SK-N-SH treated with all-trans-retinoic acid at 6 μM for 48 hours (cell line): ENCODE measurements around the gene PLPP1.

Source experiments
- BACH2 ChIP-seq: fragments of 250-450 bp; sonication (Bioruptor Pico); IDR thresholded peaks from 2 replicates; pipeline ENCODE4 v1.9.0; 2021; ENCODE audit warnings: mild to moderate bottlenecking, borderline replicate concordance
- ESRRG ChIP-seq: fragments of 250-450 bp; sonication (Bioruptor Pico); IDR thresholded peaks from 2 replicates; pipeline ENCODE4 v1.6.1; 2021; ENCODE audit warnings: mild to moderate bottlenecking
- GLIS3 ChIP-seq: fragments of 250-450 bp; sonication (Bioruptor Pico); IDR thresholded peaks from 2 replicates; pipeline ENCODE4 v1.5.0; 2020; ENCODE audit warnings: mild to moderate bottlenecking, moderate library complexity
- ISL1 ChIP-seq: fragments of 250-450 bp; sonication (Bioruptor Pico); IDR thresholded peaks from 2 replicates; pipeline ENCODE4 v2.1.2; 2022; ENCODE audit warnings: mild to moderate bottlenecking, moderate library complexity
- OSR1 ChIP-seq: fragments of 250-450 bp; sonication (Bioruptor Pico); IDR thresholded peaks from 2 replicates; pipeline ENCODE4 v1.8.0; 2022; ENCODE audit warnings: moderate library complexity, mild to moderate bottlenecking, inconsistent platforms
- PATZ1 ChIP-seq: fragments of 250-450 bp; sonication (Bioruptor Pico); IDR thresholded peaks from 2 replicates; pipeline ENCODE4 v1.8.0; 2020; ENCODE audit warnings: mild to moderate bottlenecking, moderate library complexity, borderline replicate concordance
- POU6F1 ChIP-seq: fragments of 250-450 bp; sonication (Bioruptor Pico); IDR thresholded peaks from 2 replicates; pipeline ENCODE4 v1.8.0; 2021; ENCODE audit warnings: low read depth, mild to moderate bottlenecking, moderate library complexity, borderline replicate concordance
- PPARA ChIP-seq: fragments of 250-450 bp; sonication (Bioruptor Pico); IDR thresholded peaks from 2 replicates; pipeline ENCODE4 v1.5.0; 2020; ENCODE audit warnings: mild to moderate bottlenecking, borderline replicate concordance
- RARB ChIP-seq: fragments of 250-450 bp; sonication (Bioruptor Pico); IDR thresholded peaks from 2 replicates; pipeline ENCODE4 v1.8.0; 2021; ENCODE audit warnings: mild to moderate bottlenecking, moderate library complexity
- SNAI2 ChIP-seq: fragments of 250-450 bp; sonication (Bioruptor Pico); IDR thresholded peaks from 2 replicates; pipeline ENCODE4 v1.5.0; 2020; ENCODE audit warnings: mild to moderate bottlenecking, moderate library complexity
- ZC3H10 ChIP-seq: fragments of 250-450 bp; sonication (Bioruptor Pico); IDR thresholded peaks from 2 replicates; pipeline ENCODE4 v1.5.1; 2021; ENCODE audit warnings: mild to moderate bottlenecking, moderate library complexity
- ZNF70 ChIP-seq: fragments of 450-650 bp; formaldehyde crosslinking; IDR thresholded peaks from 2 replicates; pipeline ENCODE4 v1.5.0; 2020; ENCODE audit warnings: mild to moderate bottlenecking, moderate library complexity
- ZNF8 ChIP-seq: fragments of 450-650 bp; formaldehyde crosslinking; IDR thresholded peaks from 2 replicates; pipeline ENCODE4 v1.5.0; 2020; ENCODE audit warnings: mild to moderate bottlenecking, moderate library complexity
- TF ChIP-seq, protein P1 (sequence below): fragments of 250-450 bp; sonication (Bioruptor Pico); IDR thresholded peaks from 2 replicates; pipeline ENCODE4 v1.5.1; 2021; ENCODE audit warnings: mild to moderate bottlenecking, moderate library complexity

DNA sequence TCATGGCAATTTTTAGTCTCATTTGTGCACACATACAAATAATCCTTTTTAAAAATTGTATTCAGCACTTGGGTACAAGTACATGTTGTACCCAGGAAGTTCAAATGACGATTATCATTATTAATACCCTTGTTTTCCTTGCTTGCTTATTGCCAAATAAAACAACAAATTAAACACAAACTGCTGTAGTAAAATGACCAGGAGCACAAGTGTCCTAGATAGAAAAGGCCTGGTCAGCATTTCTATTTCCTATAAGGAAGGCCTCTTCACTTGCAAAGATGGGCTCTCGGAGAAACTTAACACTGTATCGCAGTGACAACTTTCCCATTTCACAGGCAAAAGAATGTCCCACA is 34.7 kb upstream of the PLPP1 start:
- TF ChIP-seq PPARA (CRISPR knock-in tag) (no peak), BACH2 (CRISPR knock-in tag) (no peak), SNAI2 (CRISPR knock-in tag) (no peak), PATZ1 (CRISPR knock-in tag) (no peak), RARB (CRISPR knock-in tag) (no peak), ZNF8 (no peak), OSR1 (no peak), POU6F1 (CRISPR knock-in tag) (no peak), ISL1 (CRISPR knock-in tag) (no peak), GLIS3 (CRISPR knock-in tag) (no peak), ZNF70 (no peak), ESRRG (CRISPR knock-in tag) (no peak), ZC3H10 (no peak)
- TF ChIP-seq, protein P1, sequence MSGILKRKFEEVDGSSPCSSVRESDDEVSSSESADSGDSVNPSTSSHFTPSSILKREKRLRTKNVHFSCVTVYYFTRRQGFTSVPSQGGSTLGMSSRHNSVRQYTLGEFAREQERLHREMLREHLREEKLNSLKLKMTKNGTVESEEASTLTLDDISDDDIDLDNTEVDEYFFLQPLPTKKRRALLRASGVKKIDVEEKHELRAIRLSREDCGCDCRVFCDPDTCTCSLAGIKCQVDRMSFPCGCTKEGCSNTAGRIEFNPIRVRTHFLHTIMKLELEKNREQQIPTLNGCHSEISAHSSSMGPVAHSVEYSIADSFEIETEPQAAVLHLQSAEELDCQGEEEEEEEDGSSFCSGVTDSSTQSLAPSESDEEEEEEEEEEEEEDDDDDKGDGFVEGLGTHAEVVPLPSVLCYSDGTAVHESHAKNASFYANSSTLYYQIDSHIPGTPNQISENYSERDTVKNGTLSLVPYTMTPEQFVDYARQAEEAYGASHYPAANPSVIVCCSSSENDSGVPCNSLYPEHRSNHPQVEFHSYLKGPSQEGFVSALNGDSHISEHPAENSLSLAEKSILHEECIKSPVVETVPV (CRISPR knock-in tag) = no peak
